ENCODE results near the gene EIF2B5.

EIF2B5 gene

GRCh38 chr3:184135149-184135910 lies at the start of gene EIF2B5:
Gene EIF2B5, plus strand, starts transcription at chr3:184135358. Its CDS starts 28 bp downstream, at chr3:184135386.
- no peak for TF ChIP-seq GATA2 (IDR thresholded peaks at IDR 0.05; ENCODE audit: low read depth, low read length)
- no peak for TF ChIP-seq GATA3 (IDR thresholded peaks at IDR 0.05; ENCODE audit: low read depth, low read length)

GRCh38 chr3:184085389-184085852 lies 49.7 kb upstream of the EIF2B5 start:
- TF ChIP-seq GATA3 (IDR thresholded peaks at IDR 0.05; ENCODE audit: low read depth, low read length) (no peak), GATA2 (IDR thresholded peaks at IDR 0.05; ENCODE audit: low read depth, low read length) (no peak)

DNA sequence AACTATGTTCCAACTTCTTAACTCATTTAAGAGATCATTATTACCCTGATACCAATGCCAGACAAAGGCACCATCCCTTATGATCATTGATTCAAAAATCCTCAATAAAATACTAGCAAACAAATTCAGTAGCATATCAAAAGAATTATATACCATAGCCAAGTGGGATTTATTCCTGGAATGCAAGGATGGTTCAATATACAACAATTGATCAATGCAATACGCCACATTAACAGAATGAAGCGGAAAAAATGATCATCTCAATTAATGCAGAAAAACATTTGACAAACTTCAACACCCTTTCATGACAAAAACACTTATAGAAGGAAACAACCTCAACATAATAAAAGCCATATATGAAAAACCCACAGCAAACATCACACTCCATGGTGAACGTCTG lies 43.0 kb upstream of the EIF2B5 start:
- TF ChIP-seq GATA3 (IDR thresholded peaks at IDR 0.05; ENCODE audit: low read depth, low read length) = no peak
- no peak for TF ChIP-seq GATA2 (IDR thresholded peaks at IDR 0.05; ENCODE audit: low read depth, low read length)

DNA sequence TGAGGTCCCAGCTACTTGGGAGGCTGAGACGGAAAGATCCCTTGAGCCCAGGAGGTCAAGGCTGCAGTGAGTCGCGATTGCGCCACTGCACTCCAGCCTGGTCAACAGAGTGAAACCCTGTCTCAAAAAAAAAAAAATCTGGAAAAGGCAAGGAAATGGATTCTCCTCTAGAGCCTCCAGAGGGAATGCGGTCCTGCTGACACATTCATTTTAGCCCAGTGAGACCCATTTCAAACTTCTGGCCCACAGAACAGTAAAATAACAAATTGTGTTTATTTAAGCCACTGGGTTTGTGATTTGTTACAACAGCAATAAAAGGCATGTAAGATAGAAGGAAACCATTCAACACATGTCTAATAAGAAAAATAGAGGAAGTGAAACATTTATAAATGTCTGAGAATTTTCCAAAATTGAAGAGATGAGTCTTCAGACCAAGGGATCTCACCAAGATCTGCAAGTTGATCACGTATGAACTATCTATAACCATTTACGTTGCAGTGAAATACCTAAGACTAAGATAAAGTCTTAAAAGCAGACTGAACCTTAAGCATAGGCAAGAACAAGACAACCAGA lies 38.3 kb upstream of the EIF2B5 start, which contains the start of gene HTR3E:
TSS of gene HTR3E (plus strand) at position 254 of the 573 bp plus-strand sequence. CDS start 466 bp downstream, outside the sequence.
- TF ChIP-seq GATA2 (IDR thresholded peaks at IDR 0.05; ENCODE audit: low read depth, low read length) = no peak
- TF ChIP-seq GATA3 (IDR thresholded peaks at IDR 0.05; ENCODE audit: low read depth, low read length) = no peak

DNA sequence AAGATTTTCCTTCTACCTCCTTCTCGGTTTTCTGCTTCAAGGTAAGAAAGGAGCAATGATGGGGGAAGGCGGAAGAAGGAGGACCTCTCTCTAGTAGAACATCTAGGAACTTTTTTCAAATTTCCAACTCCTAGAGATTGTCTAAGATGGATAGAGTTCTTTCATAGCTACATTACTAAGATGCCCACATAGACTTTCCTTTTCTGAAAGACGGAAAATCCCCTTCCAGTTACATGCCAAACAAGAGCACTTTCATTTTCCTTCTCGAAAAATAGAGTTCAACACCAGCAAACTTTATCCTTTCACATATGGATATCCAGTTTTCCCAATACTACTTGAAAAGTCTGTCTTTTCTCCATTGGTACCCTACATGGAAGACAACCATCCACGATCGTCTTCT lies 37.6 kb upstream of the EIF2B5 start:
- no peak for TF ChIP-seq GATA3 (IDR thresholded peaks at IDR 0.05; ENCODE audit: low read depth, low read length)
- TF ChIP-seq GATA2 (IDR thresholded peaks at IDR 0.05; ENCODE audit: low read depth, low read length) = no peak

GRCh38 chr3:184099806-184100686 lies 35.1 kb upstream of the EIF2B5 start:
- TF ChIP-seq GATA3 (IDR thresholded peaks at IDR 0.05; ENCODE audit: low read depth, low read length) (no peak), GATA2 (IDR thresholded peaks at IDR 0.05; ENCODE audit: low read depth, low read length) (no peak)

DNA sequence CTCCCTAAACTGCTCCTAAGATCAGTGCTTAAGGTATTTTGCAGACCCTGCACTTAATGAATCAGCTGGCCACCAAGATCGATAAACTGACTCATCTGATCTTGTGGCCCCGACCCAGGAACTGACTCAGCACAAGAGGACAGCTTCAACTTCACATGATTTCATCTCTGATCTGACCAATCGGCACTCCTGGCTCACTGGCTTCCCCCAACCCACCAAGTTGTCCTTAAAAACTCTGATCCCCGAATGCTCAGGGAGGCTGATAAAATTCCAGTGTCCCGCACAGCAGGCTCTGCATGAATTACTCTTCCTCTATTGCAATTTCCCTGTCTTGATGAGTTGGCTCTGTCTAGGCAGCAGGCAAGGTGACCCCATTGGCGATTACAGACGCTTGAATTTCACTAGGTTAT lies 24.8 kb upstream of the EIF2B5 start:
- TF ChIP-seq GATA3 (IDR thresholded peaks at IDR 0.05; ENCODE audit: low read depth, low read length) (no peak), GATA2 (IDR thresholded peaks at IDR 0.05; ENCODE audit: low read depth, low read length) (no peak)

DNA sequence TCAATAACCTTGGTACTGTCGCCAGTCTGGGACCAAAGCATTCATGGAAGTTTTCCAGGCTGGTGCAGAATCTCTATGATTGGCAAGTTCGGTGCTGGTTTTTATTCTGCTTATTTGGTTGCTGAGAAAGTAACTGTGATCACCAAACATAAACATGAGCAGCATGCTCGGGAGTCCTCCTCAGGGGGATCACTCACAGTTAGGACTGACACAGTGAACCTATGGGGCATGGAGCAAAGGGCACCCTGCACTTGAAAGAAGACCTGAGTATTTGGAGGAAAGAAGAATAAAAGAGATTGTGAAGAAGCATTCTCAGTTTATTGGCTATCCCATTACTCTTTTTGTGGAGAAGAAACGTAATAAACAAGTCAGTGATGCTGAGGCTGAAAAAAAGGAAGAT lies 19.1 kb upstream of the EIF2B5 start:
- TF ChIP-seq GATA2 (IDR thresholded peaks at IDR 0.05; ENCODE audit: low read depth, low read length) (no peak), GATA3 (IDR thresholded peaks at IDR 0.05; ENCODE audit: low read depth, low read length) (no peak)

- TF ChIP-seq GATA3 (IDR thresholded peaks at IDR 0.05; ENCODE audit: low read depth, low read length) = no peak
- no peak for TF ChIP-seq GATA2 (IDR thresholded peaks at IDR 0.05; ENCODE audit: low read depth, low read length)
Observed at GRCh38 chr3:184117636-184118035, 17.5 kb upstream of the EIF2B5 start.

- no peak for TF ChIP-seq GATA3 (IDR thresholded peaks at IDR 0.05; ENCODE audit: low read depth, low read length)
- TF ChIP-seq GATA2 (IDR thresholded peaks at IDR 0.05; ENCODE audit: low read depth, low read length) = no peak
Observed at GRCh38 chr3:184126006-184126405, 9.2 kb upstream of the EIF2B5 start.

- TF ChIP-seq GATA2 (IDR thresholded peaks at IDR 0.05; ENCODE audit: low read depth, low read length) (no peak), GATA3 (IDR thresholded peaks at IDR 0.05; ENCODE audit: low read depth, low read length) (no peak)
Observed at GRCh38 chr3:184129012-184129411, 6.1 kb upstream of the EIF2B5 start.

DNA sequence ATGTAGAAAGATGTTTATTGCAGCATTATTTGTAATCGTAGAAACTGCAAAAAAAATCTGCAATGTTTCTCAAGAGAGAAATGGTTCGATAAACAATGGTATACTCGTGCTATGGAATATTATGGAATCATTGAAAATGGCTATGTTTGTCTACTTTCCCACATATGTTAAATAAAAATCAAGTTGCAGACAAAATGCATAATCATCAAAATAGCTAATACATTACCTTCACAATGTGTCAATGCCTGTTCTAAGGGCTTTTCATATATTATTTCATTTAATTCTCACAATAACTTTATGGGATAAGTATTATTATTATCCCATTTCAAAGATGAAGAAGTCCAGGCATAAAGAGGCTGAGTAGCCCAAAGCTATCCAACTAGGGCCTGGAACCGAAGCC lies 2.2 kb upstream of the EIF2B5 start:
- TF ChIP-seq GATA2 (IDR thresholded peaks at IDR 0.05; ENCODE audit: low read depth, low read length) = no peak
- no peak for TF ChIP-seq GATA3 (IDR thresholded peaks at IDR 0.05; ENCODE audit: low read depth, low read length)

DNA sequence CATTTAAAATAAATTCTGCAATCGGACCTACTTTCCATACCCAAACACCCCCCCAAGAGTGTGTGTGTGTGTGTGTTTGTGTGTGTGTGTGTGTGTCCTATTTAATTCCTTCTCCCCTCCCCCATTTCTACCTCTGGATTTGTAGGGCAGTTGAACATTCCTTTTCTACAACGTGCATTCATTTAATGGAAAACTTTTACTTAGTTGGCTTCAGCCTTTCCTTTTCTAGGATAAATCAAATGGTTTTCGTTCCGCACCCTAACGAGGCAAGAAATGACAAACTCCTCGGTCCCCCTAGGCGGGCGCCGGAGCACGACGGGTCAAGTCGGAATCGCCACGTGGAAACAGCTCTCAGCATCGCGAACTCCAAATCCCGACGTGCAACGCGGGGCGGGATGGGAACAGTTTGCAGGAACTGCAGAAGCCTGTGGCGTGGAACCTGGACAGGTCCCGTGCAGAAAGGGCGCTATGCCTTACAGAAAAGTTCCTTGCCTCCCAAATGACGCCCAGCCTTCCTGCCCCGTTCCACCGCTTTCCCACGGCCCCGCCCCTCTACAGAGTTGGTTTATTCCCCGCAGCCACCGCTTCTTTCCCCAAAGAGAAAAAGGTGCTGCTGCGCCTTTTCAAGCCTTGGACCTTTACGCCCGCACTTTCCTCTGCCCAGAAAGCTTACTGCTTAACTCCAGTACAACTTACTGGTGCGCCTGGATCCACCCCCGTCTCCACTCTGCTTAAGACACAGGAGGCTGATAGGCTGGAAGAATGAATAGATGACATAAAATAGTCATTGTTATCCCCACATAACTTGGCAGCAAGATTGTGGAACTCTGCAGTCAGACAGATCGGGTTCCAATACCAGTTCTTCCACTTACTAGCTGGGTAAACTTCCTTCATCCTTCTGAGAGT lies 1.1 kb upstream of the EIF2B5 start:
- TF ChIP-seq GATA3 (IDR thresholded peaks at IDR 0.05; ENCODE audit: low read depth, low read length) (no peak), GATA2 (IDR thresholded peaks at IDR 0.05; ENCODE audit: low read depth, low read length) (no peak)

Measured in SH-SY5Y (cell line).